Tibial nerve (tissue), 4 donors: Measurements from ENCODE around the gene MSI2. TPM values are rescaled to one million over a fixed set of nuclear protein-coding genes. Genes with fewer than 3 reads are reported as not detected.

Source experiments
- DNase-seq, 2 donors: peaks; one replicate each; pipeline ENCODE4 v3.0.0-alpha.2; 2019; ENCODE audit warnings: low spot score in 2 of 2
- H3K27ac ChIP-seq, 4 donors: fragments of 200-600 bp; sonication (generic) in 3 of 4; one replicate each; pipeline ENCODE4 v1.5.1; 2017 to 2019; ENCODE audit warnings: mild to moderate bottlenecking in 1 of 4
- H3K27me3 ChIP-seq, 2 donors: fragments of 200-600 bp; sonication (generic) in 1 of 2; one replicate each; pipeline versions ENCODE4 v1.5.1 to v1.6.0; 2017 to 2019
- H3K36me3 ChIP-seq, 3 donors: fragments of 200-600 bp; sonication (generic); one replicate each; pipeline ENCODE4 v1.5.1; 2018 to 2019
- H3K4me1 ChIP-seq, 4 donors: fragments of 200-600 bp; sonication (generic) in 3 of 4; one replicate each; pipeline ENCODE4 v1.5.1; 2017 to 2019
- H3K4me3 ChIP-seq, 4 donors: fragments of 200-600 bp; sonication (generic) in 3 of 4; one replicate each; pipeline ENCODE4 v1.5.1; 2017 to 2019; ENCODE audit warnings: mild to moderate bottlenecking in 1 of 4, moderate library complexity in 1 of 4
- H3K9me3 ChIP-seq, 4 donors: fragments of 200-600 bp; sonication (generic) in 3 of 4; one replicate each; pipeline ENCODE4 v1.5.1; 2017 to 2019
- CTCF ChIP-seq, 5 experiments: fragments of 200-600 bp in 3 of 5; fragments of 450-650 bp in 2 of 5; sonication (generic) in 3 of 5; IDR thresholded peaks; one replicate each; pipeline ENCODE4 v1.5.1; 2016 to 2019; ENCODE audit warnings: antibody characterized with exemption in 5 of 5, mild to moderate bottlenecking in 3 of 5, moderate library complexity in 2 of 5
- EP300 ChIP-seq, 2 donors: sonication (generic); formaldehyde crosslinking; IDR thresholded peaks; one replicate each; pipeline ENCODE4 v1.6.1; 2017; ENCODE audit warnings: antibody characterized with exemption in 2 of 2, mild to moderate bottlenecking in 1 of 2
- POLR2A ChIP-seq, 2 donors: fragments of 450-650 bp; IDR thresholded peaks; one replicate each; pipeline ENCODE4 v1.6.1; 2017; ENCODE audit warnings: antibody characterized with exemption in 2 of 2, mild to moderate bottlenecking in 2 of 2, moderate library complexity in 2 of 2
- WGBS, 2 donors: methylation state at CpG; one replicate each; pipeline ENCODE4 v1.1.5; 2018; 5-methylcytosine and 5-hydroxymethylcytosine counted together
- total RNA-seq, 4 donors: library from RNA; depleted of rRNA; stranded (reverse); fragments of >200 nt; gene quantifications; one replicate each; pipeline ENCODE4 v1.1.0, GENCODE V29; 2016

Gene MSI2
- total RNA-seq, 4 donors from 2014 or later = 11.5 to 18.3 (median 14.2) TPM

- H3K27ac ChIP-seq = no peak overlapping the region
- no peaks in the 10 kb centered on the region for H3K9me3 ChIP-seq
- H3K4me1 ChIP-seq = no peaks in the 10 kb centered on the region
- no peak for TF ChIP-seq POLR2A (IDR thresholded peaks at IDR 0.05)
- TF ChIP-seq CTCF (IDR thresholded peaks at IDR 0.05) = no peak
- no peak for TF ChIP-seq EP300 (IDR thresholded peaks at IDR 0.05)
- no peaks in the 10 kb centered on the region for H3K27me3 ChIP-seq
- H3K36me3 ChIP-seq = peaks cover 0 to 9% (median 0%) of the 10 kb centered on the region in 3 donors
- DNase-seq = no peak
- WGBS, 2 donors = 91 to 93% methylated on average over 6 of the region's 6 CpGs
- no peak overlapping the region for H3K4me3 ChIP-seq
These were observed 421.5 kb downstream of the MSI2 start for GRCh38 chr17:57677858-57678257.

GRCh38 chr17:57678393-57678792 is 422.1 kb downstream of the MSI2 start:
- Histone ChIP-seq H3K4me1 (no peaks in the 10 kb centered on the region), H3K9me3 (no peaks in the 10 kb centered on the region), H3K27me3 (no peaks in the 10 kb centered on the region), H3K36me3 (peaks cover 0 to 9% (median 0%) of the 10 kb centered on the region in 3 donors), H3K27ac (no peak overlapping the region), H3K4me3 (no peak overlapping the region)
- TF ChIP-seq POLR2A (IDR thresholded peaks at IDR 0.05) = no peak
- no peak for TF ChIP-seq EP300 (IDR thresholded peaks at IDR 0.05)
- no peak for TF ChIP-seq CTCF (IDR thresholded peaks at IDR 0.05)
- DNase-seq = no peak

GRCh38 chr17:57679356-57679755 is 423.0 kb downstream of the MSI2 start:
- no peak for TF ChIP-seq POLR2A (IDR thresholded peaks at IDR 0.05)
- TF ChIP-seq EP300 (IDR thresholded peaks at IDR 0.05) = no peak
- TF ChIP-seq CTCF (IDR thresholded peaks at IDR 0.05) = no peak
- H3K9me3 ChIP-seq = no peaks in the 10 kb centered on the region
- peaks cover 0 to 9% (median 0%) of the 10 kb centered on the region in 3 donors for H3K36me3 ChIP-seq
- H3K4me1 ChIP-seq = no peaks in the 10 kb centered on the region
- no peak for DNase-seq
- no peaks in the 10 kb centered on the region for H3K27me3 ChIP-seq
- no peak overlapping the region for H3K4me3 ChIP-seq
- no peak overlapping the region for H3K27ac ChIP-seq
- 92 to 93% methylated on average over 7 of the region's 7 CpGs for WGBS, 2 donors

- Histone ChIP-seq H3K36me3 (peaks cover 0 to 5% (median 0%) of the 10 kb centered on the region in 3 donors), H3K27me3 (no peaks in the 10 kb centered on the region), H3K27ac (no peak overlapping the region), H3K9me3 (no peaks in the 10 kb centered on the region), H3K4me3 (no peak overlapping the region), H3K4me1 (no peaks in the 10 kb centered on the region)
- no peak for DNase-seq
- WGBS, 2 donors = 73 to 76% methylated on average over 10 of the region's 10 CpGs
- TF ChIP-seq EP300 (IDR thresholded peaks at IDR 0.05) (no peak), POLR2A (IDR thresholded peaks at IDR 0.05) (no peak), CTCF (IDR thresholded peaks at IDR 0.05) (no peak)
These were observed 423.8 kb downstream of the MSI2 start for GRCh38 chr17:57679906-57680695.

GRCh38 chr17:57682701-57683100 is 426.4 kb downstream of the MSI2 start:
- no peak for TF ChIP-seq EP300 (IDR thresholded peaks at IDR 0.05)
- TF ChIP-seq POLR2A (IDR thresholded peaks at IDR 0.05) = no peak
- TF ChIP-seq CTCF (IDR thresholded peaks at IDR 0.05) = no peak
- no peak for DNase-seq
- no peaks in the 10 kb centered on the region for H3K9me3 ChIP-seq
- H3K4me3 ChIP-seq = no peak overlapping the region
- 95% methylated on average over 16 of the region's 16 CpGs for WGBS, 2 donors
- no peaks in the 10 kb centered on the region for H3K36me3 ChIP-seq
- no peaks in the 10 kb centered on the region for H3K4me1 ChIP-seq
- H3K27me3 ChIP-seq = no peaks in the 10 kb centered on the region
- H3K27ac ChIP-seq = no peak overlapping the region
